Activated CD4-positive, alpha-beta T cell treated with anti-CD3 and anti-CD28 coated beads, Interleukin-2, amount 10 ng/mL, durations not matched to agents 24 days and 14 days (primary cell): ENCODE data around the gene NR2F1. TPM values are rescaled to one million over a fixed set of nuclear protein-coding genes. Genes with fewer than 3 reads are reported as not detected.

Experiments used
- DNase-seq: peaks from one replicate; pipeline ENCODE4 v3.0.0; 2022
- H3K27ac Mint-ChIP-seq: one replicate; pipeline ENCODE4 v1.8.0; 2022; ENCODE audit warnings: mild to moderate bottlenecking, mixed read lengths
- H3K27me3 Mint-ChIP-seq: one replicate; pipeline ENCODE4 v1.8.0; 2022; ENCODE audit warnings: mixed read lengths
- H3K36me3 Mint-ChIP-seq: one replicate; pipeline ENCODE4 v1.8.0; 2022; ENCODE audit warnings: low read depth, mild to moderate bottlenecking, mixed read lengths
- H3K4me1 Mint-ChIP-seq: one replicate; pipeline ENCODE4 v1.8.0; 2021; ENCODE audit warnings: mixed read lengths
- H3K4me3 Mint-ChIP-seq: one replicate; pipeline ENCODE4 v1.8.0; 2022; ENCODE audit warnings: mild to moderate bottlenecking, moderate library complexity, mixed read lengths
- H3K9me3 Mint-ChIP-seq: one replicate; pipeline ENCODE4 v1.8.0; 2021; ENCODE audit warnings: mixed read lengths
- intact Hi-C: fragments of 100-400 bp; cut with micrococcal nuclease; formaldehyde crosslinking; loops from one replicate; pipeline ENCODE4 v1.15.1; 2023
- total RNA-seq: library from RNA; stranded (reverse); gene quantifications from 2 replicates; pipeline ENCODE4 v1.2.3, GENCODE V29; 2022

NR2F1 gene
- total RNA-seq, 1 donor from 2014 or later = not detected

- H3K27ac Mint-ChIP-seq = no peak overlapping the region
- H3K4me3 Mint-ChIP-seq = no peak overlapping the region
- peaks cover 45% of the 10 kb centered on the region for H3K27me3 Mint-ChIP-seq
- peaks cover 4% of the 10 kb centered on the region for H3K9me3 Mint-ChIP-seq
- intact Hi-C loops = no loop called here
- H3K36me3 Mint-ChIP-seq = peaks cover 5% of the 10 kb centered on the region
- DNase-seq = no peak
- peaks cover 3% of the 10 kb centered on the region for H3K4me1 Mint-ChIP-seq
Measured at GRCh38 chr5:93601071-93601801, 18.2 kb downstream of the NR2F1 start.

DNA sequence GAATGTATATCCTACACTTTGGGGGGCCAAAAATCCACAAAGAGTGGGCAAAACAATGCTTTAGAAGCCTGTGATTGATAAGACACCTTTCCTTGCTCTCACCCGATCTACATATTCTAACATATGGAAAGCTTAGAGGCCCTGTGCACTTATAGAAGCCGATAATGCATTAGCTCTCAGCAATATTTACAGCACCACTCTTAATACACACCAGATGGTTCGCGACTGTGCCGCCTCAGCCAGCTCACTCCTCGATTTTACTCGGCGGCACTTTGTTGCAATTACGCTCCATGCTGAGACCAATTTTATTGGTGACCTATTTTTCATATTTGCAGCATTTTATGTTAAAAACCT, 18.8 kb downstream of the NR2F1 start:
- Mint-ChIP-seq H3K36me3 (peaks cover 5% of the 10 kb centered on the region), H3K27ac (no peak overlapping the region), H3K9me3 (peaks cover 3% of the 10 kb centered on the region), H3K27me3 (peaks cover 45% of the 10 kb centered on the region), H3K4me1 (peaks cover 3% of the 10 kb centered on the region), H3K4me3 (no peak overlapping the region)
- intact Hi-C loops = loop anchor here (2.0 kb wide), 1 partner anchor 15 kb away; no protein-coding TSS in a partner anchor
- peak; percentile 49 for DNase-seq

- Mint-ChIP-seq H3K27me3 (peaks cover 48% of the 10 kb centered on the region), H3K9me3 (peaks cover 3% of the 10 kb centered on the region)
Measured at GRCh38 chr5:93602241-93603077, 19.4 kb downstream of the NR2F1 start.

DNA sequence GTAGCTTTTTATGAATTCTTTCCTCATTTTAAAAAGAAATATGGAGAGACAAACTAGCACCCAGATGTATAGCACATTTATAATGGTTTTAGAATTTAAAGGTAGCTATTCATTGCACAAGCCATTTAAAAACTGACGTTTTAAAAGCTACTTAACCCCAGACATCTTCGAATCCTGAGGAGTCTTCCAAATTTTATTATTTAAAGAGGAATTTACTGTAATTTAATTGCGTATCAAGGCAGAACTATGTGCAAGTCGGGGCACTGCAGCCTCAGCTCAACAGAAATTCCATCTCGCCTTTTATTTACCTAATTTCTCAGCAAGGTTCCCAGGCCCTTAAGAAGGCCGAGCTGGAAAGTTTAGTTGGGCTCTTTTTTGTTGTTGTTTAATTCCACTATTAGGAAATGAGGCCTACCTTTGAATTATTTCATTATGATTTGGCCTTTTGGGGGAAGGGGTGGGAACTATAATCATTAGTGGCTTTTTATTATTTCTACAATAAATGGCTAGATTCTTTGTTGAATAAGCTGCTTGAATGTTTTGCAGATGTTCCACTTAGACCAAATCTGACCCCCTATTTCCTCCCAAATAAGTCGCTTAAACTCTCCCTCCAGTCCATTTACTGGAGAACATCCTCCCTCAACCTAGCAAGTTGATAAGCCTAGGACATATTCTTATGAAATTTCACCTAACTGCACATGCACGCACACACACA, 20.2 kb downstream of the NR2F1 start:
- no peak overlapping the region for H3K4me3 Mint-ChIP-seq
- no peak for DNase-seq
- peaks cover 7% of the 10 kb centered on the region for H3K4me1 Mint-ChIP-seq
- peaks cover 5% of the 10 kb centered on the region for H3K36me3 Mint-ChIP-seq
- H3K27ac Mint-ChIP-seq = no peak overlapping the region
- peaks cover 51% of the 10 kb centered on the region for H3K27me3 Mint-ChIP-seq
- peaks cover 3% of the 10 kb centered on the region for H3K9me3 Mint-ChIP-seq
- intact Hi-C loops = loop anchor here (2.0 kb wide), 1 partner anchor 16 kb away; no protein-coding TSS in a partner anchor

More at GRCh38 chr5:93602241-93603077, 19.4 kb downstream of the NR2F1 start:
- Mint-ChIP-seq H3K4me3 (no peak overlapping the region), H3K27ac (no peak overlapping the region), H3K4me1 (peaks cover 3% of the 10 kb centered on the region), H3K36me3 (peaks cover 5% of the 10 kb centered on the region)
- intact Hi-C loops = loop anchor here (2.0 kb wide), 1 partner anchor 16 kb away; no protein-coding TSS in a partner anchor
- peak; percentile 52 for DNase-seq

- Mint-ChIP-seq H3K27ac (no peak overlapping the region), H3K9me3 (peaks cover 3% of the 10 kb centered on the region), H3K4me3 (no peak overlapping the region), H3K4me1 (peaks cover 7% of the 10 kb centered on the region), H3K27me3 (peaks cover 56% of the 10 kb centered on the region), H3K36me3 (peaks cover 5% of the 10 kb centered on the region)
- peak; percentile 53 for DNase-seq
- intact Hi-C loops = loop anchor here (2.0 kb wide), 1 partner anchor 17 kb away; no protein-coding TSS in a partner anchor
Measured at GRCh38 chr5:93603793-93604643, 21.0 kb downstream of the NR2F1 start.

- peaks cover 65% of the 10 kb centered on the region for H3K27me3 Mint-ChIP-seq
- no peak overlapping the region for H3K4me3 Mint-ChIP-seq
- peaks cover 7% of the 10 kb centered on the region for H3K4me1 Mint-ChIP-seq
- intact Hi-C loops = loop anchor here (5.0 kb wide), 1 partner anchor 33 kb away; no protein-coding TSS in a partner anchor
- peaks cover 5% of the 10 kb centered on the region for H3K36me3 Mint-ChIP-seq
- peak overlapping the region; percentile 51 for H3K27ac Mint-ChIP-seq
- no peak for DNase-seq
- peaks cover 3% of the 10 kb centered on the region for H3K9me3 Mint-ChIP-seq
Measured at GRCh38 chr5:93604644-93605515, 21.9 kb downstream of the NR2F1 start.

- Mint-ChIP-seq H3K27me3 (peaks cover 77% of the 10 kb centered on the region), H3K27ac (no peak overlapping the region), H3K4me1 (peaks cover 7% of the 10 kb centered on the region), H3K4me3 (no peak overlapping the region), H3K9me3 (peaks cover 10% of the 10 kb centered on the region), H3K36me3 (peaks cover 5% of the 10 kb centered on the region)
- no peak for DNase-seq
- intact Hi-C loops = loop anchor here (2.0 to 5.0 kb wide), 3 partner anchors 26 to 308 kb away; partner anchors contain the start of gene NR2F1-AS1
Measured at GRCh38 chr5:93606382-93606752, 23.3 kb downstream of the NR2F1 start.

DNA sequence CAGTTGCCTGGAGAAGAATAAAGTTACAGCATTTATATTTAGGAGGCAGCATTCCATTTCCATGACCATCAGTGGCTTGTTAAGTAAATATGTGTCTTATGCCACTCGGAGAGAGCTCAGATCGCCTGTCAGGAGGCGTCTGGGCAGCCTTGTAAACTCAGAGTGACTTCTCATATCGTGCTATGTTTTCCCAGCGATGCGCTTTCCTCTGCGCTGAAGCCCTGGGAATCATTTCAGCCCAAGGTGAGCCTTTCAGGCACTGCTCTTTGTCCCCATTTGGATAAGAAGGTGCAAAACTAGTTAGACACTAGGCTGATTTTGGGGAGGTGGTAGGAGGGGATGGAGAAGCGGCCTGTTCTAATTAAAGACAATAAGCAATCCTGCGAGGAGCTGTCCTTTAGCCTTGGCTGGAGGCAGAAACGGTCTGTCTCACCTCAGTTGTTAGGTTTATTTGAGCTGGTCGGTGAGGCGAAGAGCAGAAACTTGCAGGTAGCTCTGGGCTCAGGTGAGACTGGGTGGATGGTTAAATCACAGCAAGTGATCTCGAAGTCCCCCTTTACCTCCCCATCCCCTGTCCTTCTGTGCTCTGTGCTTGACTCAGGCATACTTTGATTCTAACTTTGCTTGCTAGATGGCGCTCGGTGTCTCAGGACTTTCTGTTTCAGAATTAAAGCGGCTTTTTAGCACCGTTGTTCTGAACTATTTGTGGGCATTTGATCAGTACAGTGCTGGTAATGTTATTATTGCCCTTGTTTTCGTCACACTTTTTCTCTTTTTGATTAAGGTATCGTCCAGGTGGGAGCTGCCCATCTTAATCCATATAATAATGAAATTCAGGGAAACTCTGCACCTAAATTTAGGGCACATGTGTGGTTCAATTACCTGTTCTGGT, 24.6 kb downstream of the NR2F1 start:
- H3K27me3 Mint-ChIP-seq = peaks cover 88% of the 10 kb centered on the region
- H3K4me1 Mint-ChIP-seq = peaks cover 11% of the 10 kb centered on the region
- DNase-seq = peak; percentile 79
- intact Hi-C loops = loop anchor here (1.0 to 5.0 kb wide), 4 partner anchors 27 to 307 kb away; partner anchors contain the start of gene NR2F1-AS1
- peaks cover 15% of the 10 kb centered on the region for H3K9me3 Mint-ChIP-seq
- no peak overlapping the region for H3K27ac Mint-ChIP-seq
- H3K4me3 Mint-ChIP-seq = no peak overlapping the region
- peaks cover 7% of the 10 kb centered on the region for H3K36me3 Mint-ChIP-seq

DNA sequence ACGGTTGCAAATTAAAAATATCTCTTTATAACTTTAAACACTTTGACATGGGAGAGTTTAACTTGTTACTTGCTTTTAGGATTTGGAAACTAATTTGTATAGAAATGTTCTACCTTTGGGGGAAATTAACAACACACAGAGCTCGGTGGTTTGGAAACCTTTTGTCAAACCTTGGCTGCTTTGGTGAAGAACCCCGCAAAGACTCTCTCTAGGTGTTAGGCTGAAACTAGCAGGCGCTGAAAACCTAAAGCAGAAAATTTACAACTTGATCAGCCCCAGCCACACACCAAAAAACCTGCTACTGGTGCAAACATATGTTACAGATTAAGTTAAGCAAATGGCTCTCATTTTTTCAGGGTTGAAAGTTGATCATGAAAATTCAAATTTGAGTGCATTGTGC, 25.8 kb downstream of the NR2F1 start:
- intact Hi-C loops = loop anchor here (5.0 kb wide), 1 partner anchor 37 kb away; no protein-coding TSS in a partner anchor
- Mint-ChIP-seq H3K4me3 (no peak overlapping the region), H3K4me1 (peaks cover 9% of the 10 kb centered on the region), H3K36me3 (peaks cover 5% of the 10 kb centered on the region), H3K27me3 (peaks cover 86% of the 10 kb centered on the region), H3K27ac (no peak overlapping the region), H3K9me3 (peaks cover 16% of the 10 kb centered on the region)
- DNase-seq = no peak

DNA sequence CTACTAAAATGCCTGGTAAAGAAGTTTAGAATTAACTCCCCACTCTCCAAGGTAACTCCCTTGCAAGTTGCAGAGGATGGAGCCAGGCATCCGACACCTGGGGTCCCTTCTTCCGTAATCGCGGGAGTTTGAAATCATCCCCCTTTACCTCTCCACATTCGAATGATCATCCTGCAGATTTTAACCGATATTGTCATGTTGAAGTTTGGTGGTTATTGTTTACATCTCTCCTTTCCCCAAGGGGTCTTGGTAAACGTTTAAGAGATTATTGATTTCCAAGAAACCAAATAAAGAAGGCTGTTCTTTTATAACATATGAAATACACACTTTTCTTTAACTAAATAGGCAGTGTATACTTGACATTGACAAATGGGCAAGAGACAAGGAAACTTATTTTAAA, 26.7 kb downstream of the NR2F1 start:
- Mint-ChIP-seq H3K36me3 (peaks cover 3% of the 10 kb centered on the region), H3K9me3 (peaks cover 18% of the 10 kb centered on the region), H3K27me3 (peaks cover 89% of the 10 kb centered on the region), H3K4me1 (peaks cover 8% of the 10 kb centered on the region), H3K27ac (no peak overlapping the region), H3K4me3 (no peak overlapping the region)
- no peak for DNase-seq
- intact Hi-C loops = loop anchor here (5.0 kb wide), 1 partner anchor 37 kb away; no protein-coding TSS in a partner anchor

DNA sequence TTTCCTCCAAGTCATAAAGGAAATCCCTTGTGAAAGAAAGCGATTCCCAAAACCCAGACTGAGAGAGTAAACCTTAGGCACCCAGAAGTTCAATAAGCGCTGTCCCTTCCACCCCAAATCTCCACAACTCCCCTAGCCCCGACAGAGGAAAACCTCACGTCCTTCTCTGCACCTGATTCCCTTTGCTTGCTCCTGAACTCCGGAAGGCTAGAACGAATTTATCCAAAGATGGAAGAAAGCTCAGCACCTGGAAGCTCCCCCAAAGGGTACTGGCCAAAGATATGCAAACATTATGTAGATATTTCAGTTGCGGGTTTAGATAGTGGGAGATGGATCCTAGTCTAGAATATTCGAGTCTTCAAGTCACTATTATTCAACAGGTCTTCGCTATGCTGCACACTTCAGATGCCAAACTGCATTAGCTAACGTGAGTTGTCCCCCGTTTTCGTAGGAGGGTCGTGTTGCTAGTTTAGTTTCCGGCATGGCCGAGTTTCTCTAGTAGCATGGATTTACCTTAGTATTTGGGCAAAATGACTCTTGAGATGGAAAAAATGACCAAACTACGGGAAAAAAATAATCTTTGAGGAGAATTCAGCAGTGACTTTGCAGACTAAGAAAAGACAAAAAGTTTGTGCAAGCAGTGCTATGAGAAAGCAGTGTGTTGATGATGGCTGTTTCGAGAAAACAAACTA, 27.7 kb downstream of the NR2F1 start:
- Mint-ChIP-seq H3K4me3 (no peak overlapping the region), H3K36me3 (peaks cover 2% of the 10 kb centered on the region), H3K4me1 (peaks cover 8% of the 10 kb centered on the region), H3K27ac (no peak overlapping the region), H3K9me3 (peaks cover 18% of the 10 kb centered on the region), H3K27me3 (peaks cover 85% of the 10 kb centered on the region)
- no peak for DNase-seq
- intact Hi-C loops = no loop called here
